Inflammatory macrophage treated with lipopolysaccharide for 1 hour (primary cell): ENCODE results near the gene SLC4A8.

Experiments
- DNase-seq, 2 donors: peaks; one replicate each; pipeline ENCODE4 v3.0.0-alpha.2; 2020 to 2022

Gene SLC4A8

GRCh38 chr12:51528852-51529650 is 104.4 kb downstream of the SLC4A8 start:
- DNase-seq = no peak

GRCh38 chr12:51529651-51529970 is 105.0 kb downstream of the SLC4A8 start:
- DNase-seq = no peak

GRCh38 chr12:51530208-51530607 is 105.6 kb downstream of the SLC4A8 start:
- DNase-seq = no peak

- no peak for DNase-seq
Observed at GRCh38 chr12:51531284-51531977, 106.8 kb downstream of the SLC4A8 start.

- DNase-seq = peak; percentile 45 to 86
Observed at GRCh38 chr12:51531978-51532497, 107.4 kb downstream of the SLC4A8 start.

GRCh38 chr12:51533799-51534198 is 109.2 kb downstream of the SLC4A8 start:
- DNase-seq = no peak

GRCh38 chr12:51534216-51535074 is 109.8 kb downstream of the SLC4A8 start:
- peak in 1 of 2 donors; percentile 11 for DNase-seq

GRCh38 chr12:51536159-51536558 is 111.5 kb downstream of the SLC4A8 start:
- DNase-seq = no peak

- DNase-seq = no peak
Observed at GRCh38 chr12:51538149-51538548, 113.5 kb downstream of the SLC4A8 start.

GRCh38 chr12:51538599-51538998 is 114.0 kb downstream of the SLC4A8 start:
- no peak for DNase-seq

- DNase-seq = no peak
Observed at GRCh38 chr12:51540996-51541395, 116.4 kb downstream of the SLC4A8 start.

GRCh38 chr12:51546097-51546496 is 121.5 kb downstream of the SLC4A8 start:
- DNase-seq = no peak

- DNase-seq = no peak
Observed at GRCh38 chr12:51547606-51548005, 123.0 kb downstream of the SLC4A8 start.

- no peak for DNase-seq
Observed at GRCh38 chr12:51548241-51548640, 123.6 kb downstream of the SLC4A8 start.

GRCh38 chr12:51549637-51550036 is 125.0 kb downstream of the SLC4A8 start:
- no peak for DNase-seq
